Bronchial epithelial cell (primary cell): Measurements from ENCODE around the gene TSFM. TPM values are rescaled to one million over a fixed set of nuclear protein-coding genes. Genes with fewer than 3 reads are reported as not detected.

ENCODE experiments used
- DNase-seq: peaks from one replicate; pipeline ENCODE4 v3.0.0-alpha.2; 2010; ENCODE audit warnings: low read depth
- FAIRE-seq: peaks from 2 replicates; lab custom pipeline; 2011; peaks lifted over from hg19 to GRCh38; lab: Jason Lieb, UNC
- H3K27me3 ChIP-seq: 2 replicates; pipeline ENCODE4 v1.5.1; 2011; ENCODE audit warnings: low read length; ENCODE audit not compliant: control insufficient read depth, insufficient read depth
- H3K36me3 ChIP-seq: 2 replicates; pipeline ENCODE4 v1.5.1; 2011; ENCODE audit warnings: low read length; ENCODE audit not compliant: control insufficient read depth, insufficient read depth
- H3K4me3 ChIP-seq: 2 replicates; pipeline ENCODE4 v1.5.1; 2011; ENCODE audit warnings: mild to moderate bottlenecking, low read depth, low read length, control low read depth
- CTCF ChIP-seq: IDR thresholded peaks from 2 replicates; pipeline ENCODE4 v1.5.1; 2011; ENCODE audit warnings: mild to moderate bottlenecking, moderate library complexity, low read length, control low read depth, inconsistent platforms; ENCODE audit not compliant: insufficient read depth, severe bottlenecking
- total RNA-seq: library from RNA; depleted of rRNA; stranded (reverse); fragments of >200 nt; gene quantifications from 2 replicates; pipeline ENCODE4 v1.2.1, GENCODE V29; 2014

TSFM gene
- total RNA-seq, 1 donor from 2014 or later, result 17.9 TPM

- FAIRE-seq (no peak), DNase-seq (no peak)
- no peak for TF ChIP-seq CTCF
- H3K4me3 ChIP-seq, result peak overlapping the region; percentile 52
- no peaks in the 10 kb centered on the region for H3K27me3 ChIP-seq
- no peaks in the 10 kb centered on the region for H3K36me3 ChIP-seq
These were observed 18.0 kb upstream of the TSFM start for GRCh38 chr12:57764662-57765002.

GRCh38 chr12:57765003-57765697, 17.4 kb upstream of the TSFM start:
- Histone ChIP-seq H3K4me3 (peak overlapping the region; percentile 52), H3K36me3 (no peaks in the 10 kb centered on the region), H3K27me3 (no peaks in the 10 kb centered on the region)
- TF ChIP-seq CTCF, result peak; percentile 62
- DNase-seq (peak; percentile 83), FAIRE-seq (no peak)

DNA sequence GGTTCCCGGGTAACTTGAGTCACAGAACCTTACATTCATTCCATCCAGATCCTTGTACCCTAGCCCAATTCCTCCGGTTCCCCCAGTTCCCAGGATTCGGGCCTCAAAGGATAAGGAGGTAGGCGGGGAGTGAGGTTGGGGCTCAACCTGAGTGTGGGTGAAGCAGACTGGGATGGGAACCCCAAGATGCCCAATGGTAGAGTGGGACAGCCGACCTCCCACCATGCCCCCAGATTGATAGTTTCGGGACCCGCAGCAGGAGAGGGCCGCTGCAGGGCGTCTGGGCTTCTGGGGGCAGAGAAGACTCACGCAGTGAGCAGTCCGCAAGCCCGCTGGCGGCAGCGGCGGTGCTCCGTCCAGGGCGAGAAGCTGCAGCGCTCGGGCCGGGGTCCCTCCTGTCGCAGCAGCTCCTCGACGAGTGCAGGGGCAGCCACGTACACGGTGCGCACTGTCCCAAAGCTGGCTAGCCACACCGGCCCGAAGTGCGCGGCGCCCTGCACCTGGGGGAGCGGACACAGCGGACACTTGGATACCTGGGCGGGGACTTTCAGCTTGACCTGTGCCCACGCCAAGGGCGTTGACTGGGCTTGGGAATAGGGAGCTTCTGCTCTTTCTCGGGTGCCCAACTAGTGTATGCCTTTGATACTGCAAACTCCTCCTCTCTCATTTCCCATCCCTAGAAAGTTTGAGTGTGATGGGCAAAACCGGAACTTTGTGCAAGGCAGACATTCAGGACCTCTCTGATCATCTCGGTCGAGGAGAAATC, 16.7 kb upstream of the TSFM start:
- no peak for TF ChIP-seq CTCF
- H3K4me3 ChIP-seq, result peak overlapping the region; percentile 52
- DNase-seq (peak; percentile 31), FAIRE-seq (no peak)
- H3K27me3 ChIP-seq, result no peaks in the 10 kb centered on the region
- H3K36me3 ChIP-seq, result peaks cover 3% of the 10 kb centered on the region

GRCh38 chr12:57766464-57767304, 15.9 kb upstream of the TSFM start, which contains the start of gene CYP27B1:
Gene CYP27B1 (minus strand): TSS chr12:57767078. CDS start chr12:57767041, 37 bp downstream.
- no peaks in the 10 kb centered on the region for H3K27me3 ChIP-seq
- peaks cover 3% of the 10 kb centered on the region for H3K36me3 ChIP-seq
- TF ChIP-seq CTCF, result no peak
- peak; percentile 75 for DNase-seq
- H3K4me3 ChIP-seq, result peak within 1 kb of the TSS; percentile 52
- no peak for FAIRE-seq

GRCh38 chr12:57767305-57767698, 15.3 kb upstream of the TSFM start:
- no peak overlapping the region for H3K4me3 ChIP-seq
- DNase-seq (no peak), FAIRE-seq (no peak)
- no peak for TF ChIP-seq CTCF
- H3K27me3 ChIP-seq, result no peaks in the 10 kb centered on the region
- peaks cover 3% of the 10 kb centered on the region for H3K36me3 ChIP-seq
